Hepatocyte (in vitro differentiated cells): ENCODE results near the gene TWSG1.

Experiments
- EZH2 ChIP-seq: fragments of 200-600 bp; sonication (generic); IDR thresholded peaks from 2 replicates; pipeline ENCODE4 v1.6.1; 2016; ENCODE audit warnings: antibody characterized with exemption, mild to moderate bottlenecking, borderline replicate concordance
- TF ChIP-seq, protein P1 (sequence below): fragments of 200-600 bp; sonication (generic); IDR thresholded peaks from 2 replicates; pipeline ENCODE4 v1.5.1; 2016; ENCODE audit warnings: antibody characterized with exemption, mild to moderate bottlenecking; ENCODE audit not compliant: poor library complexity

DNA sequence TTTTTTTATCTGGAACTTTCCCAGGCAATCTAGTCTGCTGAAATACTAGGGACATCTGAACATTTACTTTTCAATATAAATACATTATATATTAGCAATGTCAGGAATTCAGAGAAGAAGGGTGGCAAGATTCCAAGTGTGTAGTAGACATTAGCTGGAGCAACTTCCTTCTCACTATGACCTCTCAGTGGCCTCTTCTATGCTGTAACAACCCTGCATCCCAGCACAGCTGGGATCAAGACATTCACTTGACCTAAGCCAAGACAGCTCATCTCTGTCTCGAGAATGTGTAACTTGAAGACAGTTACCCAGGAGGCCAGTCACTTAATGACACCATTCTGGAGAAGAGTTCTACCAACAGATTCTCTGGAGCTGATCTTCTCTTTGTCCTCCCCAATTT, 79.0 kb downstream of the TWSG1 start:
- TF ChIP-seq, protein P1, sequence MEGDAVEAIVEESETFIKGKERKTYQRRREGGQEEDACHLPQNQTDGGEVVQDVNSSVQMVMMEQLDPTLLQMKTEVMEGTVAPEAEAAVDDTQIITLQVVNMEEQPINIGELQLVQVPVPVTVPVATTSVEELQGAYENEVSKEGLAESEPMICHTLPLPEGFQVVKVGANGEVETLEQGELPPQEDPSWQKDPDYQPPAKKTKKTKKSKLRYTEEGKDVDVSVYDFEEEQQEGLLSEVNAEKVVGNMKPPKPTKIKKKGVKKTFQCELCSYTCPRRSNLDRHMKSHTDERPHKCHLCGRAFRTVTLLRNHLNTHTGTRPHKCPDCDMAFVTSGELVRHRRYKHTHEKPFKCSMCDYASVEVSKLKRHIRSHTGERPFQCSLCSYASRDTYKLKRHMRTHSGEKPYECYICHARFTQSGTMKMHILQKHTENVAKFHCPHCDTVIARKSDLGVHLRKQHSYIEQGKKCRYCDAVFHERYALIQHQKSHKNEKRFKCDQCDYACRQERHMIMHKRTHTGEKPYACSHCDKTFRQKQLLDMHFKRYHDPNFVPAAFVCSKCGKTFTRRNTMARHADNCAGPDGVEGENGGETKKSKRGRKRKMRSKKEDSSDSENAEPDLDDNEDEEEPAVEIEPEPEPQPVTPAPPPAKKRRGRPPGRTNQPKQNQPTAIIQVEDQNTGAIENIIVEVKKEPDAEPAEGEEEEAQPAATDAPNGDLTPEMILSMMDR: no peak
- no peak for TF ChIP-seq EZH2
